Natural killer cell (primary cell): ENCODE data around the gene MKRN2. TPM values are rescaled to one million over a fixed set of nuclear protein-coding genes. Genes with fewer than 3 reads are reported as not detected.

ENCODE experiments used
- ATAC-seq, 3 donors: fragments of 150-1000 bp in 2 of 3; fragments of 200-7000 bp in 1 of 3; cut with Tn5 transposase; 1 replicate in 1 of 3; 2 replicates in 2 of 3; pipeline ENCODE4 v1.10.0; 2021; ENCODE audit warnings: mild to moderate bottlenecking in 2 of 3, moderate library complexity in 2 of 3
- DNase-seq, 2 donors: peaks; one replicate each; pipeline versions ENCODE4 v3.0.0 to v3.0.0-alpha.2; 2013 to 2021; ENCODE audit warnings: mixed read lengths in 1 of 2
- H3K27ac ChIP-seq: one replicate; pipeline ENCODE4 v1.5.1; 2013; ENCODE audit warnings: mild to moderate bottlenecking, low read length
- H3K27me3 ChIP-seq: one replicate; pipeline ENCODE4 v1.6.1; 2013; ENCODE audit warnings: low read length; ENCODE audit not compliant: control insufficient read depth, insufficient read depth
- H3K36me3 ChIP-seq: one replicate; pipeline ENCODE4 v1.6.1; 2013; ENCODE audit warnings: low read length; ENCODE audit not compliant: control insufficient read depth, insufficient read depth
- H3K4me1 ChIP-seq: one replicate; pipeline ENCODE4 v1.6.1; 2013; ENCODE audit warnings: low read length; ENCODE audit not compliant: control insufficient read depth, insufficient read depth
- H3K4me3 ChIP-seq: one replicate; pipeline ENCODE4 v1.5.1; 2013; ENCODE audit warnings: low read length
- H3K9me3 ChIP-seq: one replicate; pipeline ENCODE4 v1.6.1; 2013; ENCODE audit warnings: low read length; ENCODE audit not compliant: control insufficient read depth, insufficient read depth
- H3K27ac Mint-ChIP-seq, 2 donors: one replicate each; pipeline ENCODE4 v1.8.0; 2022; ENCODE audit warnings: mild to moderate bottlenecking in 2 of 2, mixed read lengths in 2 of 2, moderate library complexity in 1 of 2
- H3K27me3 Mint-ChIP-seq, 2 donors: one replicate each; pipeline ENCODE4 v1.8.0; 2022; ENCODE audit warnings: low read depth in 2 of 2, mixed read lengths in 2 of 2
- H3K36me3 Mint-ChIP-seq: one replicate; pipeline ENCODE4 v1.8.0; 2022; ENCODE audit warnings: mixed read lengths
- H3K4me1 Mint-ChIP-seq, 2 donors: one replicate each; pipeline ENCODE4 v1.8.0; 2022; ENCODE audit warnings: mixed read lengths in 2 of 2
- H3K4me3 Mint-ChIP-seq: one replicate; pipeline ENCODE4 v1.8.0; 2022; ENCODE audit warnings: mild to moderate bottlenecking, moderate library complexity, mixed read lengths
- H3K9me3 Mint-ChIP-seq, 2 donors: one replicate each; pipeline ENCODE4 v1.8.0; 2022; ENCODE audit warnings: mixed read lengths in 2 of 2
- WGBS: methylation state at CpG from one replicate; pipeline ENCODE4 v1.1.7; 2013; ENCODE audit warnings: missing lambda C conversion rate; ENCODE audit not compliant: insufficient coverage; 5-methylcytosine and 5-hydroxymethylcytosine counted together
- intact Hi-C: fragments of 100-400 bp; cut with micrococcal nuclease; formaldehyde crosslinking; loops from one replicate; pipeline ENCODE4 v1.14.2; 2022
- total RNA-seq, 4 donors: library from RNA; stranded (reverse); fragments of 120-200 nt in 1 of 4; gene quantifications; one replicate each; pipeline versions ENCODE4 v1.2.3 to v1.2.4, GENCODE V29; 2013 to 2022
- TF ChIP-seq, protein P1 (sequence below): fragments of 200-600 bp; IDR thresholded peaks from one replicate; pipeline ENCODE4 v1.8.0; 2022; ENCODE audit warnings: antibody characterized with exemption

MKRN2 gene
- total RNA-seq, 3 donors from 2014 or later (not counting 1 experiment from before 2014, with no cell fraction given), result 23.9 to 31.7 (median 29.4) TPM

DNA sequence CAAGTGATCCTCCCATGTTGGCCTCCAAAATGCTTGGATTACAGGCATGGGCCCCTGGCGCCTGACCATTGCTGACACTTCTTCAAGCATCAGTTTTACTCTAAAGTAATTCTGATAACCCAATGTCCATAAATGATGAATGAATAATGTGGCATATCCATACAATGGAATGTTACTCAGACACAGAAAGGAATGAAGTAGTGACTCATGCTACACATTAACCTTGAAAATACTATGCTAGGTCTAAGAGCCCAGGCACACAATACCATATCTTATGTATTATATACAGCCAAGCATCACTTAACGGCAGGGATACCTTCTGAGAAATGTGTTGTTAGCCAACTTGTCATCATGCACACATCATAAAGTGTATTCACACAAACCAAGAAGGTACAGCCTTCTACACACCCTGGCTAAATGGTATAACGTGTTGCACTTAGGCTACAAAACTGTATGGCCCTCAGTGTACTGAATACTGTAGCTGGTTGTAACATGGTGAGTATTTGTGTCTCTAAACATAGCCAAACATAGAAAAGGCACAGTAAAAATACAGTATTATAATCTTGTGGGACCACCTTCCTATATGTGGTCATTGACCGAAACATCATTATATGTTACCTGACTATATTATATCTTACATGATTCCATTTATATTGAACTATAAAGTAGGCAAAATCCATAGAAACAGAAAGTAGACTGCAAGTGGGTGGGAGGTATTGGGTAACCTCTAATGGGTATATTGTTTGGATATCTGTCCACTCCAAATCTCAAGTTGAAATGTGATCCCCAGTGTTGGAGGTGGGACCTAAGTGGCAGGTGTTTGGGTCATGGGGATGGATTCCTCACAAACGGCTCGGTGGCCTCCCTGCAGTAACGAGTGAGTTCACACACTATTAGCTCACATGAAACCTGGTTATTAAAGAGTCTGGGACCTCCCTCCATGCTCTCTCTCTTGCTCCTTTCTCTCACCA, 31.4 kb downstream of the MKRN2 start:
- Mint-ChIP-seq H3K4me3 (no peak overlapping the region), H3K27me3 (no peaks in the 10 kb centered on the region), H3K36me3 (no peaks in the 10 kb centered on the region), H3K9me3 (no peaks in the 10 kb centered on the region), H3K27ac (peak overlapping the region; percentile 65 to 71), H3K4me1 (no peaks in the 10 kb centered on the region)
- DNase-seq (no peak), ATAC-seq (no peak)
- Histone ChIP-seq H3K27me3 (no peaks in the 10 kb centered on the region), H3K4me3 (no peak overlapping the region), H3K9me3 (no peaks in the 10 kb centered on the region), H3K27ac (no peak overlapping the region), H3K36me3 (peaks cover 72% of the 10 kb centered on the region), H3K4me1 (no peaks in the 10 kb centered on the region)
- intact Hi-C loops, result no loop called here
- TF ChIP-seq, protein P1, sequence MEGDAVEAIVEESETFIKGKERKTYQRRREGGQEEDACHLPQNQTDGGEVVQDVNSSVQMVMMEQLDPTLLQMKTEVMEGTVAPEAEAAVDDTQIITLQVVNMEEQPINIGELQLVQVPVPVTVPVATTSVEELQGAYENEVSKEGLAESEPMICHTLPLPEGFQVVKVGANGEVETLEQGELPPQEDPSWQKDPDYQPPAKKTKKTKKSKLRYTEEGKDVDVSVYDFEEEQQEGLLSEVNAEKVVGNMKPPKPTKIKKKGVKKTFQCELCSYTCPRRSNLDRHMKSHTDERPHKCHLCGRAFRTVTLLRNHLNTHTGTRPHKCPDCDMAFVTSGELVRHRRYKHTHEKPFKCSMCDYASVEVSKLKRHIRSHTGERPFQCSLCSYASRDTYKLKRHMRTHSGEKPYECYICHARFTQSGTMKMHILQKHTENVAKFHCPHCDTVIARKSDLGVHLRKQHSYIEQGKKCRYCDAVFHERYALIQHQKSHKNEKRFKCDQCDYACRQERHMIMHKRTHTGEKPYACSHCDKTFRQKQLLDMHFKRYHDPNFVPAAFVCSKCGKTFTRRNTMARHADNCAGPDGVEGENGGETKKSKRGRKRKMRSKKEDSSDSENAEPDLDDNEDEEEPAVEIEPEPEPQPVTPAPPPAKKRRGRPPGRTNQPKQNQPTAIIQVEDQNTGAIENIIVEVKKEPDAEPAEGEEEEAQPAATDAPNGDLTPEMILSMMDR, result no peak
- 94% methylated on average over 5 of the region's 7 CpGs for WGBS

DNA sequence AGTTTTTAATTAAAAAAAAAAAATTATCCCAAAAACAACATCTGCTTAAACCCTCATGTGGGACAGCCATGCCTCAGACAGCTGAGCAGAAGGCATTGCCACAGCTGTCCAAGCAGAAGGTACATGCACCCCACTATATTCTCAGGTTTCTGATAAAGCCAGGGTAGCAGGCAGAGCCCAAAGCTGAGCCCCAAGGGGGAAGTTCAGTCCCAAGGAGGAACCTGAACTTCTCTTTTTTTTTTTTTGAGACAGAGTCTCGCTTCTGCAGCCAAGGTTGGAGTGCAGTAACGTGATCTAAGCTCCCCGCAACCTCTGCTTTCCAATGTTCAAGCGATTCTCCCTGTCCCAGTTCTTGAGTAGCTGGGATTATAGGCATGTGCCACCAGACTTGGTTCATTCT, 33.2 kb downstream of the MKRN2 start:
- no peak for DNase-seq
- H3K27ac Mint-ChIP-seq, result no peak overlapping the region

GRCh38 chr3:12591456-12591855, 34.6 kb downstream of the MKRN2 start:
- H3K27ac ChIP-seq, result no peak overlapping the region
- ATAC-seq (no peak), DNase-seq (no peak)
- H3K36me3 Mint-ChIP-seq, result peaks cover 6% of the 10 kb centered on the region
- no peak overlapping the region for H3K4me3 ChIP-seq
- TF ChIP-seq, protein P1, result no peak
- H3K4me3 Mint-ChIP-seq, result no peak overlapping the region
- H3K4me1 ChIP-seq, result no peaks in the 10 kb centered on the region
- peaks cover 64% of the 10 kb centered on the region for H3K36me3 ChIP-seq
- no peaks in the 10 kb centered on the region for H3K27me3 Mint-ChIP-seq
- 83% methylated on average over 6 of the region's 6 CpGs for WGBS
- peaks cover 0 to 5% of the 10 kb centered on the region in 2 donors for H3K4me1 Mint-ChIP-seq
- no peaks in the 10 kb centered on the region for H3K27me3 ChIP-seq
- no peaks in the 10 kb centered on the region for H3K9me3 Mint-ChIP-seq
- H3K27ac Mint-ChIP-seq, result peak overlapping the region; percentile 18 to 48
- intact Hi-C loops, result no loop called here
- H3K9me3 ChIP-seq, result no peaks in the 10 kb centered on the region

More for the DNA sequence above, 33.2 kb downstream of the MKRN2 start:
- Histone ChIP-seq H3K36me3 (peaks cover 71% of the 10 kb centered on the region), H3K4me1 (no peaks in the 10 kb centered on the region), H3K4me3 (no peak overlapping the region), H3K27me3 (no peaks in the 10 kb centered on the region), H3K9me3 (no peaks in the 10 kb centered on the region), H3K27ac (no peak overlapping the region)
- Mint-ChIP-seq H3K36me3 (no peaks in the 10 kb centered on the region), H3K4me1 (peaks cover 0 to 5% of the 10 kb centered on the region in 2 donors), H3K4me3 (no peak overlapping the region), H3K27me3 (no peaks in the 10 kb centered on the region), H3K9me3 (no peaks in the 10 kb centered on the region)
- intact Hi-C loops, result no loop called here
- WGBS, result 92% methylated on average over 4 of the region's 4 CpGs
- TF ChIP-seq, protein P1, result no peak
- peak in 1 of 3 donors; percentile 60 for ATAC-seq
